ENCODE data around the gene CEBPG. TPM values are rescaled to one million over a fixed set of nuclear protein-coding genes. Genes with fewer than 3 reads are reported as not detected.

CEBPG gene
- total RNA-seq, 1 experiment from 2014 or later: 51.1 TPM

DNA sequence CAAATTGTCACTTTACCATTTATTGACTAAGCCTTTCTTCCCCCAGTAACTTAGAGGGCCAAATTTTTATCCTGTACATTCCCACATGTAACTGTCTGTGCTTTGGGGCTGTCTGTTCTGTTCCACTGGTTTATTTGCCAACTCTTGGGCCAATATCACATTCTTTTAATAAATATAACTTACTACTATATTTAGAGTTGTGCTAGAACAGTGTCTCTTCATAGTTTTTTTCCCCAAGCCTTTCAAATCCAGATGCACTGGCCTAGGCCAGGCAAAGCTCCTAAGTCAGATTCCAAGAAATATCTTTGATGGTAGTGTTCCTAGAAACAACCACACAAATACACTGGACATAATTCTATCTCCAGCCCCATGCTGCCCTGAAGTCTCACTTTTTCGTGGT is 16.0 kb upstream of the CEBPG start:
- no peak overlapping the region for H3K27ac ChIP-seq (ENCODE audit: low read depth, low read length)
- BruUV-seq (replicated peaks): no TSS peak
- H3K9ac ChIP-seq (ENCODE audit: low read length): no peak overlapping the region
- H3K79me2 ChIP-seq (ENCODE audit: insufficient read depth, low read length): no peaks in the 10 kb centered on the region
- H3K4me3 ChIP-seq (replicated peaks in 1 of 2; ENCODE audit: low read depth in 1 of 2, low read length in 2 of 2): no peak overlapping the region
- no peaks in the 10 kb centered on the region for H3K27me3 ChIP-seq (ENCODE audit: insufficient read depth, low read length)
- intact Hi-C loops (cut with micrococcal nuclease): no loop called here
- no peak for ATAC-seq
- no peaks in the 10 kb centered on the region for H3K4me1 ChIP-seq (ENCODE audit: control insufficient read depth in 1 of 2, insufficient read depth in 2 of 2, low read length in 2 of 2)
- H3K9me2 ChIP-seq (ENCODE audit: insufficient read depth): no peaks in the 10 kb centered on the region
- no peaks in the 10 kb centered on the region for H3K36me3 ChIP-seq (ENCODE audit: control insufficient read depth in 1 of 2, insufficient read depth in 2 of 2, low read length in 2 of 2)
- no peaks in the 10 kb centered on the region for H3K9me3 ChIP-seq (ENCODE audit: control insufficient read depth in 1 of 2, insufficient read depth in 1 of 2, low read depth in 1 of 2, low read length in 2 of 2)
- DNase-seq (ENCODE audit: low read depth, low spot score): no peak
- TF ChIP-seq SIN3A (IDR thresholded peaks at IDR 0.05; ENCODE audit: low read depth) (no peak), JUND (IDR thresholded peaks at IDR 0.05) (no peak), EZH2phosphoT487 (IDR thresholded peaks at IDR 0.05; ENCODE audit: borderline replicate concordance) (no peak), POLR2AphosphoS5 (IDR thresholded peaks at IDR 0.05; ENCODE audit: low read depth, low read length) (no peak), CEBPB (IDR thresholded peaks at IDR 0.05; ENCODE audit: low read depth) (no peak), POLR2A (IDR thresholded peaks at IDR 0.05; ENCODE audit: borderline replicate concordance, extremely low read depth, insufficient read depth, insufficient read length) (no peak), EGR1 (IDR thresholded peaks at IDR 0.05; ENCODE audit: low read depth) (no peak), SRF (IDR thresholded peaks at IDR 0.05; ENCODE audit: low read depth) (no peak), EZH2 (IDR thresholded peaks at IDR 0.05) (no peak)
- TF ChIP-seq, protein P1, sequence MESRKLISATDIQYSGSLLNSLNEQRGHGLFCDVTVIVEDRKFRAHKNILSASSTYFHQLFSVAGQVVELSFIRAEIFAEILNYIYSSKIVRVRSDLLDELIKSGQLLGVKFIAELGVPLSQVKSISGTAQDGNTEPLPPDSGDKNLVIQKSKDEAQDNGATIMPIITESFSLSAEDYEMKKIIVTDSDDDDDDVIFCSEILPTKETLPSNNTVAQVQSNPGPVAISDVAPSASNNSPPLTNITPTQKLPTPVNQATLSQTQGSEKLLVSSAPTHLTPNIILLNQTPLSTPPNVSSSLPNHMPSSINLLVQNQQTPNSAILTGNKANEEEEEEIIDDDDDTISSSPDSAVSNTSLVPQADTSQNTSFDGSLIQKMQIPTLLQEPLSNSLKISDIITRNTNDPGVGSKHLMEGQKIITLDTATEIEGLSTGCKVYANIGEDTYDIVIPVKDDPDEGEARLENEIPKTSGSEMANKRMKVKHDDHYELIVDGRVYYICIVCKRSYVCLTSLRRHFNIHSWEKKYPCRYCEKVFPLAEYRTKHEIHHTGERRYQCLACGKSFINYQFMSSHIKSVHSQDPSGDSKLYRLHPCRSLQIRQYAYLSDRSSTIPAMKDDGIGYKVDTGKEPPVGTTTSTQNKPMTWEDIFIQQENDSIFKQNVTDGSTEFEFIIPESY (IDR thresholded peaks at IDR 0.05; ENCODE audit: extremely low read depth, insufficient replicate concordance, low read length): no peak
- TF ChIP-seq, protein P2, sequence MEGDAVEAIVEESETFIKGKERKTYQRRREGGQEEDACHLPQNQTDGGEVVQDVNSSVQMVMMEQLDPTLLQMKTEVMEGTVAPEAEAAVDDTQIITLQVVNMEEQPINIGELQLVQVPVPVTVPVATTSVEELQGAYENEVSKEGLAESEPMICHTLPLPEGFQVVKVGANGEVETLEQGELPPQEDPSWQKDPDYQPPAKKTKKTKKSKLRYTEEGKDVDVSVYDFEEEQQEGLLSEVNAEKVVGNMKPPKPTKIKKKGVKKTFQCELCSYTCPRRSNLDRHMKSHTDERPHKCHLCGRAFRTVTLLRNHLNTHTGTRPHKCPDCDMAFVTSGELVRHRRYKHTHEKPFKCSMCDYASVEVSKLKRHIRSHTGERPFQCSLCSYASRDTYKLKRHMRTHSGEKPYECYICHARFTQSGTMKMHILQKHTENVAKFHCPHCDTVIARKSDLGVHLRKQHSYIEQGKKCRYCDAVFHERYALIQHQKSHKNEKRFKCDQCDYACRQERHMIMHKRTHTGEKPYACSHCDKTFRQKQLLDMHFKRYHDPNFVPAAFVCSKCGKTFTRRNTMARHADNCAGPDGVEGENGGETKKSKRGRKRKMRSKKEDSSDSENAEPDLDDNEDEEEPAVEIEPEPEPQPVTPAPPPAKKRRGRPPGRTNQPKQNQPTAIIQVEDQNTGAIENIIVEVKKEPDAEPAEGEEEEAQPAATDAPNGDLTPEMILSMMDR (IDR thresholded peaks at IDR 0.05 in 2 of 3, conservative IDR thresholded peaks at IDR 0.05 in 1 of 3; ENCODE audit: borderline replicate concordance in 1 of 3, insufficient read depth in 1 of 3, low read depth in 2 of 3, low read length in 2 of 3): no peak
- TF ChIP-seq, protein P3, sequence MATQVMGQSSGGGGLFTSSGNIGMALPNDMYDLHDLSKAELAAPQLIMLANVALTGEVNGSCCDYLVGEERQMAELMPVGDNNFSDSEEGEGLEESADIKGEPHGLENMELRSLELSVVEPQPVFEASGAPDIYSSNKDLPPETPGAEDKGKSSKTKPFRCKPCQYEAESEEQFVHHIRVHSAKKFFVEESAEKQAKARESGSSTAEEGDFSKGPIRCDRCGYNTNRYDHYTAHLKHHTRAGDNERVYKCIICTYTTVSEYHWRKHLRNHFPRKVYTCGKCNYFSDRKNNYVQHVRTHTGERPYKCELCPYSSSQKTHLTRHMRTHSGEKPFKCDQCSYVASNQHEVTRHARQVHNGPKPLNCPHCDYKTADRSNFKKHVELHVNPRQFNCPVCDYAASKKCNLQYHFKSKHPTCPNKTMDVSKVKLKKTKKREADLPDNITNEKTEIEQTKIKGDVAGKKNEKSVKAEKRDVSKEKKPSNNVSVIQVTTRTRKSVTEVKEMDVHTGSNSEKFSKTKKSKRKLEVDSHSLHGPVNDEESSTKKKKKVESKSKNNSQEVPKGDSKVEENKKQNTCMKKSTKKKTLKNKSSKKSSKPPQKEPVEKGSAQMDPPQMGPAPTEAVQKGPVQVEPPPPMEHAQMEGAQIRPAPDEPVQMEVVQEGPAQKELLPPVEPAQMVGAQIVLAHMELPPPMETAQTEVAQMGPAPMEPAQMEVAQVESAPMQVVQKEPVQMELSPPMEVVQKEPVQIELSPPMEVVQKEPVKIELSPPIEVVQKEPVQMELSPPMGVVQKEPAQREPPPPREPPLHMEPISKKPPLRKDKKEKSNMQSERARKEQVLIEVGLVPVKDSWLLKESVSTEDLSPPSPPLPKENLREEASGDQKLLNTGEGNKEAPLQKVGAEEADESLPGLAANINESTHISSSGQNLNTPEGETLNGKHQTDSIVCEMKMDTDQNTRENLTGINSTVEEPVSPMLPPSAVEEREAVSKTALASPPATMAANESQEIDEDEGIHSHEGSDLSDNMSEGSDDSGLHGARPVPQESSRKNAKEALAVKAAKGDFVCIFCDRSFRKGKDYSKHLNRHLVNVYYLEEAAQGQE (IDR thresholded peaks at IDR 0.05; ENCODE audit: low read depth): no peak
- H3K4me2 ChIP-seq (ENCODE audit: low read length): no peak overlapping the region
- H2AFZ ChIP-seq (ENCODE audit: low read depth, low read length, poor library complexity, severe bottlenecking): no peak overlapping the region
- ChIA-PET RAD21 (ENCODE audit: low non-redundant PET in 1 of 2, low total read pairs in 2 of 2, uncharacterized antibody in 2 of 2, unreplicated experiment in 2 of 2) (no interaction called here), CTCF (no interaction called here), POLR2A (no interaction called here)
- H4K20me1 ChIP-seq (ENCODE audit: insufficient read depth): no peaks in the 10 kb centered on the region
